Measurements from ENCODE around the gene ZRANB3. TPM values are rescaled to one million over a fixed set of nuclear protein-coding genes. Genes with fewer than 3 reads are reported as not detected.

The ZRANB3 gene
- total RNA-seq, 1 experiment from 2014 or later: 12.6 TPM

DNA sequence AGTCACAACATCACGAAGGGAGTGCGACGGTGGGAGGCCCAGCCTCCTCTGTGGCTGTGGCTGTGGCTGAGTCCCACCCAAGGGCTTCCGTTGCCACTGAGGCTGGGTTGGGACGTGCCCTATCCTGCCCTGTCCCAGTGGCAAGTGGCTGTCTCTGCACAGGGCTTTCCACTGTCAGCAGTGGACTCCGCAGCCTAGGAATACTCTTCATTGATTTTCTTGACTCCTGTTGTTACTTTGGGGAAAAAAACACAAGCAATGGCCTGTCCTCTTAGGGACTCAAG, 356.3 kb downstream of the ZRANB3 start:
- Histone ChIP-seq H3K27me3 (ENCODE audit: low read length) (no peaks in the 10 kb centered on the region), H3K27ac (ENCODE audit: low read length) (no peak overlapping the region), H3K9ac (ENCODE audit: low read length) (no peak overlapping the region), H3K4me3 (ENCODE audit: low read length) (no peak overlapping the region), H4K20me1 (ENCODE audit: insufficient read depth, low read depth, low read length) (no peaks in the 10 kb centered on the region), H3K9me2 (replicated peaks; ENCODE audit: insufficient read depth, low read length) (no peaks in the 10 kb centered on the region), H3K4me1 (ENCODE audit: low read length) (peaks cover 4% of the 10 kb centered on the region), H3K79me2 (ENCODE audit: low read length) (no peaks in the 10 kb centered on the region), H3K36me3 (ENCODE audit: insufficient read depth, low read length) (peaks cover 33% of the 10 kb centered on the region), H2AFZ (ENCODE audit: low read length) (no peak overlapping the region), H3K4me2 (ENCODE audit: low read depth, low read length, poor library complexity, severe bottlenecking) (no peak overlapping the region), H3K9me3 (ENCODE audit: low read length) (no peaks in the 10 kb centered on the region)
- no peak for DNase-seq

DNA sequence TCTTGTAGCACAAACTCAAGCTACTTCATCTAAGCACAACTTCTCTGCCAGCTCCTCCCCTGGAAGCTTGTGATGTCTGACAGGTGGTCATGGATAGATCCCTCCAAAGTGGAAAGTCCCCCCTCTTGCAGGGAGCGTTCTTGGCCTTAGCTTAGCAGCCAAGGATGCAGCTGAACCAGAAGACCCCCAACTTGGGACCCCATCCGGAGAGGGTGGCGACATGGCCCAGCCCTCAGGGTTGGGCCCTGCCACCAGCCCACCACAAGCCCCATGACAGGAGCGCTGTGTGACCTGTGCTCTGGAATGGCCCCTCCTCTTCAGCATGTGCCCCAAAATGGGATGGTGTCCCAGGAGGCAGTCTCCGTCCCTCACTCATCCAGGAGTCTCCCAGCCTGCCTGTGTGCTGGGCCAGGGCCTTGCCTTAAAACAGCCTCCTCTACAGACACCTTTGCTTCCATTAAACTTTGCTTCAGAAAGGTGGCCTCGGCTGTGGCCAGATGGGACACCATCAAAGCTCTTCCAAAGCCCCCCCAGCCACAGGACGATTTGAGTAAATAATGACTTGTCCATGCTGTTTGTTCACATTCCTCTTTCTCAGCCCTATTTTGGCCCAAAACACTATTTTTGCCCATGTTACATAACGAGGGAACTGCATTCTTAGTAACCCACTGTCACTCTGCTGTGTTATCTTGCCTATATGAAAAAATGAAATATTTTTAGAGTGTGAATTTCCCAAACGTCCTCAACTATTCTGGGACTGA, 356.8 kb downstream of the ZRANB3 start:
- H3K4me3 ChIP-seq (ENCODE audit: low read length): no peak overlapping the region
- H3K27me3 ChIP-seq (ENCODE audit: low read length): no peaks in the 10 kb centered on the region
- no peak overlapping the region for H3K4me2 ChIP-seq (ENCODE audit: low read depth, low read length, poor library complexity, severe bottlenecking)
- H3K4me1 ChIP-seq (ENCODE audit: low read length): no peaks in the 10 kb centered on the region
- no peak overlapping the region for H3K27ac ChIP-seq (ENCODE audit: low read length)
- H4K20me1 ChIP-seq (ENCODE audit: insufficient read depth, low read depth, low read length): no peaks in the 10 kb centered on the region
- H3K9me3 ChIP-seq (ENCODE audit: low read length): no peaks in the 10 kb centered on the region
- H3K36me3 ChIP-seq (ENCODE audit: insufficient read depth, low read length): peaks cover 38% of the 10 kb centered on the region
- no peaks in the 10 kb centered on the region for H3K79me2 ChIP-seq (ENCODE audit: low read length)
- no peak for DNase-seq
- no peak overlapping the region for H2AFZ ChIP-seq (ENCODE audit: low read length)
- H3K9me2 ChIP-seq (replicated peaks; ENCODE audit: insufficient read depth, low read length): no peaks in the 10 kb centered on the region
- H3K9ac ChIP-seq (ENCODE audit: low read length): no peak overlapping the region

DNA sequence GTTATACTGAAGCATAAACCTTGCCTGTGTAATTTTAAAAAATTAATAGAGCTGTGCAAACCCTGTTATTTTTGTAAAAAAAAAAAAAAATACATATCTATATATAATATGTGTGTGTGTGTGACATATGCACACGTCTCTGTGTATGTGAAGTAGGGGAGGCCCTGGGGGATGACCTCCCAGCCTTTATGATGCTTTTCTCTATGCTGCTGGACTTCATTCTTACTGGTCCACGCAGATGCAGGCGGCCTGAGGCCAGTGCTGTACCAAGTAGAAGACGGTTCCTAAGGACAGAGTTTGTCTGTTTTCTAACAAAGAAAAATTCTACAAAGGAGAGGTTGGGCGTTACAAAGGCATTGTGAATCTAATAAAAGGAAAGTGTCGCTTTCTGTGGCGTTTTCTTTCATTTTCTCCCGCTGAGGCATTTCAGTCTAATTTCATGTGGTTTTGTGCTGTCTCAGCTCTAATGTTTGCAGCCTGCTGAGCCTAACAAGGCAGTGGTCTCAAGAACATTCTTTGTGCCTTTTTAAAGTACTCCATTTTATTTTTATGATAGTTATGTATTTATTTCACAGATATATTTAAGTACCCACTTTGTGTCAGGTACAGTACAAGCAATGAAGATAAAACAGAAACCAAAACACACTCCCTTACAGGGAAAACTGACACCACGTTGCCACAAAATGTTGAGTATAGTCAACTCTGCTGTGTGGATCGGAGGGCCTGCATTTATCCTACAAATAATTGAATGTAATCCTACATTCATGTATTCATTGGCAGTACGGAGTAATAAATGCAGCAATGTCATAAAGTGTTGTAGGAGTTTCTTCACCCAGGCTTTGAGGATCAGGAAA, 360.9 kb downstream of the ZRANB3 start:
- no peak overlapping the region for H3K9ac ChIP-seq (ENCODE audit: low read length)
- H3K36me3 ChIP-seq (ENCODE audit: insufficient read depth, low read length): peaks cover 43% of the 10 kb centered on the region
- no peaks in the 10 kb centered on the region for H3K27me3 ChIP-seq (ENCODE audit: low read length)
- no peak overlapping the region for H3K27ac ChIP-seq (ENCODE audit: low read length)
- H3K79me2 ChIP-seq (ENCODE audit: low read length): no peaks in the 10 kb centered on the region
- H3K4me1 ChIP-seq (ENCODE audit: low read length): no peaks in the 10 kb centered on the region
- no peak overlapping the region for H3K4me3 ChIP-seq (ENCODE audit: low read length)
- no peak for DNase-seq
- no peak overlapping the region for H2AFZ ChIP-seq (ENCODE audit: low read length)
- no peaks in the 10 kb centered on the region for H4K20me1 ChIP-seq (ENCODE audit: insufficient read depth, low read depth, low read length)
- H3K9me2 ChIP-seq (replicated peaks; ENCODE audit: insufficient read depth, low read length): no peaks in the 10 kb centered on the region
- no peaks in the 10 kb centered on the region for H3K9me3 ChIP-seq (ENCODE audit: low read length)
- no peak overlapping the region for H3K4me2 ChIP-seq (ENCODE audit: low read depth, low read length, poor library complexity, severe bottlenecking)

DNA sequence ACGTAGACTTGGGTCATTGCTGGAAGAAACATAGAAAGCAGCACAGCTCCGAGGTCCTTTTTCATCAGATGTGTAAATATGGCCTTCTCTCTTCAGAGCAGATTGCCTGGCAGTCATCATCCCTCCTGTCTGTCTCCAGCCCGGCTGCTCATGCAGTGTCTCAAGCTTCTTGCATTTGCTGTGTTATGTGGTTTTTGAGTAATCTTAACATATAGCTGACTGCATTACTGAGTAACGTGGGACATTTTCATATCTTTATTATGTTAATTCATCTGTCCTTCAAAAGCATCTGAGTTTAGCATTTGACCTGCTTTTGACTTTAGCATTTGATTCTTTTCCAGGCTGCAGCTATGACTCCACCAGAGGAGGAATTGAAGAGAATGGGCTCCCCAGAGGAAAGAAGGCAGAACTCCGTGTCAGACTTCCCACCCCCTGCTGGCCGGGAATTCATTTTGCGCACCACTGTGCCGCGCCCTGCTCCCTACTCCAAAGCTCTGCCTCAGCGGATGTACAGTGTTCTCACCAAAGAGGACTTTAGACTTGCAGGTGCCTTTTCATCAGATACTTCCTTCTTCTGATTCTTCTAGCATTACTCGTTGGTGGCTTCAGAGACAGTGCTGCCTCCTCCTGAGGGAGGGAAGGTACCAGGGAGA, 362.7 kb downstream of the ZRANB3 start:
- no peaks in the 10 kb centered on the region for H3K4me1 ChIP-seq (ENCODE audit: low read length)
- no peaks in the 10 kb centered on the region for H3K27me3 ChIP-seq (ENCODE audit: low read length)
- H3K4me2 ChIP-seq (ENCODE audit: low read depth, low read length, poor library complexity, severe bottlenecking): no peak overlapping the region
- H3K9me2 ChIP-seq (replicated peaks; ENCODE audit: insufficient read depth, low read length): no peaks in the 10 kb centered on the region
- H3K79me2 ChIP-seq (ENCODE audit: low read length): no peaks in the 10 kb centered on the region
- no peak for DNase-seq
- H3K9ac ChIP-seq (ENCODE audit: low read length): no peak overlapping the region
- no peak overlapping the region for H3K27ac ChIP-seq (ENCODE audit: low read length)
- H3K4me3 ChIP-seq (ENCODE audit: low read length): no peak overlapping the region
- H3K9me3 ChIP-seq (ENCODE audit: low read length): no peaks in the 10 kb centered on the region
- H4K20me1 ChIP-seq (ENCODE audit: insufficient read depth, low read depth, low read length): no peaks in the 10 kb centered on the region
- H2AFZ ChIP-seq (ENCODE audit: low read length): no peak overlapping the region
- H3K36me3 ChIP-seq (ENCODE audit: insufficient read depth, low read length): peaks cover 53% of the 10 kb centered on the region

DNA sequence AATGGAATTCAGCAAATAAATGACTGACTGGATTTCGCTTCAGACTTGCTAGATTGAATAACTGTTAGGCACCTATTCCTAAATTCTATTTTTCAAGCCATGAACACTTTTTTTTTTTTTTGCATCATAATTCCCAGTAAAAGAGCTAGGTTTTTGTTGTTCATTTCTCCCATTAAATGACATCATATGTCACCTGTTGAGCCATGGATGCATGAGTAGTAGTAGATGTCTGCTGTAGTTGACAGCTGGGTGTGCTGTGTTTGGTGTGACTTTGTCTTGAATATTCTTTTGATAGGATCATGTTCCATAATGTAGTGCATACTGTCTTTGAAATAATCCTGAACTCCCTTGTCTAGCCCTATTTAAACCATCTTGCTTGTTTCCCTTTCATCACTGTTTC, 363.7 kb downstream of the ZRANB3 start:
- Histone ChIP-seq H2AFZ (ENCODE audit: low read length) (no peak overlapping the region), H3K36me3 (ENCODE audit: insufficient read depth, low read length) (peaks cover 52% of the 10 kb centered on the region), H3K4me3 (ENCODE audit: low read length) (no peak overlapping the region), H3K27ac (ENCODE audit: low read length) (no peak overlapping the region), H3K9ac (ENCODE audit: low read length) (no peak overlapping the region), H3K9me3 (ENCODE audit: low read length) (no peaks in the 10 kb centered on the region), H3K4me1 (ENCODE audit: low read length) (no peaks in the 10 kb centered on the region), H3K4me2 (ENCODE audit: low read depth, low read length, poor library complexity, severe bottlenecking) (no peak overlapping the region), H3K27me3 (ENCODE audit: low read length) (no peaks in the 10 kb centered on the region), H3K9me2 (replicated peaks; ENCODE audit: insufficient read depth, low read length) (no peaks in the 10 kb centered on the region), H4K20me1 (ENCODE audit: insufficient read depth, low read depth, low read length) (no peaks in the 10 kb centered on the region), H3K79me2 (ENCODE audit: low read length) (no peaks in the 10 kb centered on the region)
- DNase-seq: no peak

DNA sequence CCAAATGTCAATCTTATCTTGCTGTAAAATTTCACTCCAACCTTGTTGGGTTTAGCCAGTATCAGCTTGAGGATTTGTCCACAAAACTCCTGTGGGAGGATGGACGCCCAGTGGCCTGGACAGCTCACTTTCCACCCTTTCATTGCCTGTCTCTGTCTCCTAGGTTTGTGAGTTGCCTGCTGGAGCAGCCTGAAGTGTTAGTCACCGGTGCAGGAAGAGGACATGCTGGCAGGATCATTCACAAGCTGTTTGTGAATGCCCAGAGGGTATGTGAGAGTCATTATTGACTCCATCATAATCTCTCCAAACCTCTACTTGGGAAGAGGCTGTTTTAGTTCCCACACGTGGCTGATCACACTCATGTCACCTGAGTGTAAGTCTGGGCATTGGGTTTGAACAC, 366.6 kb downstream of the ZRANB3 start:
- DNase-seq: no peak
- Histone ChIP-seq H3K4me3 (ENCODE audit: low read length) (no peak overlapping the region), H3K4me2 (ENCODE audit: low read depth, low read length, poor library complexity, severe bottlenecking) (no peak overlapping the region), H4K20me1 (ENCODE audit: insufficient read depth, low read depth, low read length) (no peaks in the 10 kb centered on the region), H2AFZ (ENCODE audit: low read length) (no peak overlapping the region), H3K27ac (ENCODE audit: low read length) (no peak overlapping the region), H3K79me2 (ENCODE audit: low read length) (peaks cover 10% of the 10 kb centered on the region; the same call in 1 of the 2 replicates), H3K9ac (ENCODE audit: low read length) (no peak overlapping the region), H3K36me3 (ENCODE audit: insufficient read depth, low read length) (peaks cover 52% of the 10 kb centered on the region), H3K9me2 (replicated peaks; ENCODE audit: insufficient read depth, low read length) (no peaks in the 10 kb centered on the region), H3K4me1 (ENCODE audit: low read length) (no peaks in the 10 kb centered on the region), H3K27me3 (ENCODE audit: low read length) (no peaks in the 10 kb centered on the region), H3K9me3 (ENCODE audit: low read length) (no peaks in the 10 kb centered on the region)

DNA sequence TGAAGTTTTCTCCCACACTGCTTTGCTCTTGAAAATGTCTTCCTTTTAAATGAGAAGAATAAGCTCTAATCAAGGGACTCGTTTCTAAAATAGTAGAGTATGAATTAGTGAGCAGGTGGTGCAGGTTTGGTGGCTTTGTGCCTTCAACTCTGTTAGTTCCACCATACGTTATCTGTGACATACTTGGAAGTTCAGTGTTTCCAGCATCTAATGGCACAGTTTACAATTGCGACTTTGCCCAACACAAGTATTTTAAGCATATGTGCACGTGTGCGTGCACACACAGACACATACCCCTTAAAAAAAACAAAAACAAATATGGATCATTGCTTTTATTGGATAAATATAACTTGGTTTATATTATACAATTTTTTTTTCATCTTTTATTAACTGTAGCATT, 367.1 kb downstream of the ZRANB3 start:
- DNase-seq: no peak
- Histone ChIP-seq H3K9me2 (replicated peaks; ENCODE audit: insufficient read depth, low read length) (no peaks in the 10 kb centered on the region), H3K9me3 (ENCODE audit: low read length) (no peaks in the 10 kb centered on the region), H3K4me3 (ENCODE audit: low read length) (no peak overlapping the region), H3K36me3 (ENCODE audit: insufficient read depth, low read length) (peaks cover 48% of the 10 kb centered on the region), H3K79me2 (ENCODE audit: low read length) (peaks cover 13% of the 10 kb centered on the region; the same call in 1 of the 2 replicates), H3K27me3 (ENCODE audit: low read length) (no peaks in the 10 kb centered on the region), H3K4me1 (ENCODE audit: low read length) (no peaks in the 10 kb centered on the region), H2AFZ (ENCODE audit: low read length) (no peak overlapping the region), H3K4me2 (ENCODE audit: low read depth, low read length, poor library complexity, severe bottlenecking) (no peak overlapping the region), H3K9ac (ENCODE audit: low read length) (no peak overlapping the region), H3K27ac (ENCODE audit: low read length) (no peak overlapping the region), H4K20me1 (ENCODE audit: insufficient read depth, low read depth, low read length) (no peaks in the 10 kb centered on the region)

DNA sequence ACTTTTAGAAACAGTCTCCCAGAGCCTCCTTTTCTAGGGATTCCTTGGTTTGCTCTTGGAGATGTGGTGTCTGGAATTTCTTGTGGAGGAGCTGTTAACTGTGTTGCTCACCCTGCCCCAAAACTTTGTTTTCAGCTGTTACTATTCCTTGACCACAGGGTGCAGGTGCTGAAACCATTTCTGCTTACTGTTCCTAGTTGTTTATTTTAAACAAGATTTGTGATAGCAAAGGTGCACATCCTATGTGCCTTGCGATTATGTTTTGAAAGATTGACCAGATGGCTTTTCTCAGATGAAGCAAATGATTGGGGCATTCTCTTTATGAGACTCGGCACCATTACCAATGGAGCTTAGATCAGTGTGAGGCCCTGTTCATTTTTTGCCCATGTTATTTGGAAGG, 367.7 kb downstream of the ZRANB3 start:
- Histone ChIP-seq H3K36me3 (ENCODE audit: insufficient read depth, low read length) (peaks cover 48% of the 10 kb centered on the region; the same call in 1 of the 2 replicates), H3K79me2 (ENCODE audit: low read length) (peaks cover 13% of the 10 kb centered on the region; the same call in 1 of the 2 replicates), H3K9me3 (ENCODE audit: low read length) (no peaks in the 10 kb centered on the region), H3K9me2 (replicated peaks; ENCODE audit: insufficient read depth, low read length) (no peaks in the 10 kb centered on the region), H3K27me3 (ENCODE audit: low read length) (no peaks in the 10 kb centered on the region), H2AFZ (ENCODE audit: low read length) (no peak overlapping the region), H3K4me2 (ENCODE audit: low read depth, low read length, poor library complexity, severe bottlenecking) (no peak overlapping the region), H3K4me3 (ENCODE audit: low read length) (no peak overlapping the region), H3K27ac (ENCODE audit: low read length) (no peak overlapping the region), H4K20me1 (ENCODE audit: insufficient read depth, low read depth, low read length) (no peaks in the 10 kb centered on the region), H3K9ac (ENCODE audit: low read length) (no peak overlapping the region), H3K4me1 (ENCODE audit: low read length) (no peaks in the 10 kb centered on the region)
- DNase-seq: no peak
